ENCODE data around the gene PKM.

- TF ChIP-seq CTCF (IDR thresholded peaks at IDR 0.05) (no peak), POLR2A (IDR thresholded peaks at IDR 0.05) (no peak)
These were observed 5.5 kb upstream of the PKM start for GRCh38 chr15:72236381-72237003.
